ENCODE results near the gene DCC.

The DCC gene

GRCh38 chr18:52553441-52553840 lies 213.4 kb downstream of the DCC start:
- no peak overlapping the region for H3K4me3 ChIP-seq (replicated peaks; ENCODE audit: low read depth, low read length)
- no peak for DNase-seq (ENCODE audit: extremely low read depth, low read depth)
- no peak for TF ChIP-seq CTCF (IDR thresholded peaks at IDR 0.05; ENCODE audit: low read depth, low read length, missing control alignments)

DNA sequence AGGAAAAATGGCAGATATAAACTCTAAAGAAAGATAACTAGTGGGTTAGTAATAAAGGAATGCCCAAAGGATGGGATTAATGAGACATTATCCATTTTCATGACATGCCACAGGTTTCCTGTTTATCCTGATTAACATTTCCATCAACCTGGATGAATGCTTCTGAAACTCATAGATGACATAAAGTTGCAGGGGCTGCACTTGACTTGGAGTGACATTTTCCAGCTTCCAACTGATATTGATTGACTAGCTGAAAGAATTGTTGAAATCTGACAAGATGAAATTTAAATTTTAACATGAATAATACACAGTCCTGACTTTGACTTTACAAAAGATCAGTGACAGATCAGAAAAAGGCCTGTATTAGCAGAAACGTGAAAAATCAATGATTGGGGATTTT lies 214.2 kb downstream of the DCC start:
- no peak overlapping the region for H3K4me3 ChIP-seq (replicated peaks; ENCODE audit: low read depth, low read length)
- no peak for TF ChIP-seq CTCF (IDR thresholded peaks at IDR 0.05; ENCODE audit: low read depth, low read length, missing control alignments)
- no peak for DNase-seq (ENCODE audit: extremely low read depth, low read depth)

DNA sequence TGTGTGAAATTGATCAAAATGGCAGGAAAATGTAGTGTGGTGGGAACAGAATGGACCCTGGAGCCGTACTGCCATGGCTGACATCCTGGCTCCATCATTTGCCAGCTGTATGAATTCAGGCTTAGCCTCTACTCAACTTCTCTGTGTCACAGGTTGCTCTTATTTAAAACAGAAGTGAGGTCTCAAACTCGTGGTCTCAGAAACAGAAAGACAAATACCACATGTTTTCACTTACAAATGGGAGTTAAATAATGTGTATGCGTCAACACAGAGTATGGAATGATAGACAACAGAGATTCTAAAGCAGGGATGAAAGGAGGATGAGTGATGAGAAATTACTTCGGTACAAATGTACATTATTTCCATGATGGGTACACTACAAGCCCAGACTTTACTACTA lies 227.4 kb downstream of the DCC start:
- H3K4me3 ChIP-seq (replicated peaks; ENCODE audit: low read depth, low read length) = no peak overlapping the region
- no peak for DNase-seq (ENCODE audit: extremely low read depth, low read depth)
- no peak for TF ChIP-seq CTCF (IDR thresholded peaks at IDR 0.05; ENCODE audit: low read depth, low read length, missing control alignments)

- no peak for DNase-seq (ENCODE audit: extremely low read depth, low read depth)
- no peak for TF ChIP-seq CTCF (IDR thresholded peaks at IDR 0.05; ENCODE audit: low read depth, low read length, missing control alignments)
- H3K4me3 ChIP-seq (replicated peaks; ENCODE audit: low read depth, low read length) = no peak overlapping the region
These were observed 229.5 kb downstream of the DCC start for GRCh38 chr18:52569492-52569891.

- TF ChIP-seq CTCF (IDR thresholded peaks at IDR 0.05; ENCODE audit: low read depth, low read length, missing control alignments) = no peak
- H3K4me3 ChIP-seq (replicated peaks; ENCODE audit: low read depth, low read length) = no peak overlapping the region
- DNase-seq (ENCODE audit: extremely low read depth, low read depth) = no peak
These were observed 231.0 kb downstream of the DCC start for GRCh38 chr18:52570975-52571374.

DNA sequence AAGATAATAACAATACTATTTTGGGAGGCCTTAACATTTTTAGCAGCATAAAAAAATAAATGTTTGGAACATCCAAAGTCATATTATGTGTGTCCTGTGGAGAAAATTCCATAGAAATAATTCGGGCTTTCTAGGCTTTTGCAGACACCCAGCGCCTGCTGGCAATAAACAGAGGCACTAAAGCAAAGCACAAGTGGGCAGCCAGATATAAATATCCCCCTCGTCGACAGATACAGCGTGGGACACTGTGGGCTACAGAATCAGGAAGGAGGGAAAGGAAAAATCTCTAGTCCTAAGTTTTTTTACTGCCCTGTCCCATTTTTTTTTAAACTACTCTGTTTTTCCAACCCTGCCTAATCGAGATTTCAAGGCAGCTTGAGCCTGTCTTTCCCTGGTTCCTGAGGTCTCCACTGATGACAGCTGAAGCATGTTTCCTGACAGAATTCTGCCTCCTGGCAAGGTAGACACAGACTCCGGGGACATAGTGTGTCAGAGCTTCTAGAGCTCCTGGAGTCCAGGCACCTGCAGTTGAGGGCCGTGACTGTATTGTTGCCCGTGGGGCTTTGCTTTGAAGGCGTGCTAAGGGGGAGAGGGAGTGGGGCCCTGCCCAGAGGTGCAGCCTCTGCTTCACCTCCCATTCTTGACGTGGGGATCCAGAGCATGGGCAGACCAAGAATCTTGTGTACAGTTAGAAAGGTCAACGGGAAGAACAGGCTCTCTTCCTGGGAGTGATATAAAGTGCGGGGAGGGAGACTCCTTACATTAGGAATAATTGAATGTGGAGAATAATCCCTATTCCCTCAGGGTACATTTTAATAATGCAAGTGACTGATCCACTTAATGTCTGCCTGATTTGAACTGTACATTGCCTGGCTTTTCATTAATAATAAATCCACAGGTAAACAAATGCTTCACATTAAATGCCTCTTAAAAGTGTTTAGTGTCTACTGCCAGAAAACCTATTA lies 232.3 kb downstream of the DCC start:
- no peak for TF ChIP-seq CTCF (IDR thresholded peaks at IDR 0.05; ENCODE audit: low read depth, low read length, missing control alignments)
- no peak for DNase-seq (ENCODE audit: extremely low read depth, low read depth)
- no peak overlapping the region for H3K4me3 ChIP-seq (replicated peaks; ENCODE audit: low read depth, low read length)

Data from HFF-Myc (cell line).